Astrocyte (in vitro differentiated cells and primary cell): ENCODE results near the gene CLEC2B.

ENCODE experiments used
- EZH2 ChIP-seq: IDR thresholded peaks from 2 replicates; pipeline ENCODE4 v1.6.1; 2012; ENCODE audit warnings: mild to moderate bottlenecking, low read length, inconsistent platforms; ENCODE audit not compliant: insufficient read depth
- TF ChIP-seq, protein P1 (sequence below): IDR thresholded peaks from 2 replicates; pipeline ENCODE4 v1.5.1; 2011; ENCODE audit warnings: low read depth, mild to moderate bottlenecking, inconsistent platforms, low read length, moderate library complexity; ENCODE audit not compliant: insufficient read depth

DNA sequence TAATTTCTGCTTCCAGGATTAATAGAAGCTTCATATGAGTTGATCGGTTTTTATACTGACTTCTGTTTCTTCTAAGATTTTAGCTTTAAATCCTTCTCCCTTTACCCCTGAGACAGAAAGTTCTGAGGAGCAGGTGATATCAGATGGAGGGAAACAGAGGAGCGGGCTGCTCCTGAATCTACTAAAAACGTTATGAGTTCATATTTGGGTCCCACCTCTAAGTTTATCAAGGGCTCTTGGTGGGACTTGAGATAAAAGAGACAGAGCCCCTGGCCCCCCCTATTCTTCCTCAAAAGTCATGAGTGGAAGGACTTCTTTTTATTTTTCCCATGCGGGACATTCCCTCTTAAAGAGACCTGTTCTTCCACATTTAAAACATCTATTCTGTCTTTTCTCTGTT lies 39.2 kb upstream of the CLEC2B start:
- TF ChIP-seq, protein P1, sequence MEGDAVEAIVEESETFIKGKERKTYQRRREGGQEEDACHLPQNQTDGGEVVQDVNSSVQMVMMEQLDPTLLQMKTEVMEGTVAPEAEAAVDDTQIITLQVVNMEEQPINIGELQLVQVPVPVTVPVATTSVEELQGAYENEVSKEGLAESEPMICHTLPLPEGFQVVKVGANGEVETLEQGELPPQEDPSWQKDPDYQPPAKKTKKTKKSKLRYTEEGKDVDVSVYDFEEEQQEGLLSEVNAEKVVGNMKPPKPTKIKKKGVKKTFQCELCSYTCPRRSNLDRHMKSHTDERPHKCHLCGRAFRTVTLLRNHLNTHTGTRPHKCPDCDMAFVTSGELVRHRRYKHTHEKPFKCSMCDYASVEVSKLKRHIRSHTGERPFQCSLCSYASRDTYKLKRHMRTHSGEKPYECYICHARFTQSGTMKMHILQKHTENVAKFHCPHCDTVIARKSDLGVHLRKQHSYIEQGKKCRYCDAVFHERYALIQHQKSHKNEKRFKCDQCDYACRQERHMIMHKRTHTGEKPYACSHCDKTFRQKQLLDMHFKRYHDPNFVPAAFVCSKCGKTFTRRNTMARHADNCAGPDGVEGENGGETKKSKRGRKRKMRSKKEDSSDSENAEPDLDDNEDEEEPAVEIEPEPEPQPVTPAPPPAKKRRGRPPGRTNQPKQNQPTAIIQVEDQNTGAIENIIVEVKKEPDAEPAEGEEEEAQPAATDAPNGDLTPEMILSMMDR, result no peak
- no peak for TF ChIP-seq EZH2
